Measurements from ENCODE around the gene RIPK4. TPM values are rescaled to one million over a fixed set of nuclear protein-coding genes. Genes with fewer than 3 reads are reported as not detected.
A peak's percentile ranks its signal among the peaks of the same experiment; 100 is the strongest.

The RIPK4 gene
- total RNA-seq, 4 donors from 2014 or later = 4.4 to 20.5 (median 10.6) TPM

DNA sequence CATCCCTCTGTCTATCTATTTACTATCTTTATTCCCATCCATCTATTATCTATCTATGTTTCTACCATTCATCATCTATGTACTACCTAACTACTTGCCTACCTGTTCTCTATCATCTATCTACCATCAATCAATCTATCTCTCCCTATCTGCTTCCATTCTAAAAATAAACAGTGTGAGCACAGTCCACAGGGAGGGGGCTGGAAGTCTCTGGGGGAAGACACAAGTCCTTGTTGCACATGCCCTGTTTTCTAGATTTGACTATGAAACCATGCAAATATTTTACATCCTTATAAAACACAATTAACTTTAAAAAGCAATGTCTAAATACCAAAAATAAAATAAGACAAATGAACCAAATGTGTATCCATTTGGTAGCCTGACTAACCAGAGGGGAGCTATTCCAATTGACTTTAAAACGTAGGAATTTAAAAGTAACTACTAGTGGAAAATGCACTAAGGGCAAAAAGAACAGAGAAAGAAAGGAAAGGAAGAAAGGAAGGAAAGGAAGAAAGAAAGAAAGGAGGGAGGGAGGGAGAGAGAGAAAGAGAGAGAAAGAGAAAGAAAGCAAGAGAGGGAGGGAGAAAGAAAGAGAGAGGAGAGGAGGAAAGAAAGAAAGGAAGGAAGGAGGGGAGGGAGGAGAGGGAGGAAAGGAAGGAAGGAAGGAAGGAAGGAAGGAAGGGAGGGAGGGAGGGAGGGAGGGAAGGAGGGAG lies 13.6 kb upstream of the RIPK4 start:
- DNase-seq = no peak
- no peaks in the 10 kb centered on the region for H3K9me3 ChIP-seq
- peaks cover 11 to 34% (median 27%) of the 10 kb centered on the region in 4 donors for H3K4me1 ChIP-seq
- TF ChIP-seq, protein P1, sequence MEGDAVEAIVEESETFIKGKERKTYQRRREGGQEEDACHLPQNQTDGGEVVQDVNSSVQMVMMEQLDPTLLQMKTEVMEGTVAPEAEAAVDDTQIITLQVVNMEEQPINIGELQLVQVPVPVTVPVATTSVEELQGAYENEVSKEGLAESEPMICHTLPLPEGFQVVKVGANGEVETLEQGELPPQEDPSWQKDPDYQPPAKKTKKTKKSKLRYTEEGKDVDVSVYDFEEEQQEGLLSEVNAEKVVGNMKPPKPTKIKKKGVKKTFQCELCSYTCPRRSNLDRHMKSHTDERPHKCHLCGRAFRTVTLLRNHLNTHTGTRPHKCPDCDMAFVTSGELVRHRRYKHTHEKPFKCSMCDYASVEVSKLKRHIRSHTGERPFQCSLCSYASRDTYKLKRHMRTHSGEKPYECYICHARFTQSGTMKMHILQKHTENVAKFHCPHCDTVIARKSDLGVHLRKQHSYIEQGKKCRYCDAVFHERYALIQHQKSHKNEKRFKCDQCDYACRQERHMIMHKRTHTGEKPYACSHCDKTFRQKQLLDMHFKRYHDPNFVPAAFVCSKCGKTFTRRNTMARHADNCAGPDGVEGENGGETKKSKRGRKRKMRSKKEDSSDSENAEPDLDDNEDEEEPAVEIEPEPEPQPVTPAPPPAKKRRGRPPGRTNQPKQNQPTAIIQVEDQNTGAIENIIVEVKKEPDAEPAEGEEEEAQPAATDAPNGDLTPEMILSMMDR (IDR thresholded peaks at IDR 0.05) = no peak
- TF ChIP-seq POLR2A (IDR thresholded peaks at IDR 0.05) (no peak), POLR2AphosphoS5 (IDR thresholded peaks at IDR 0.05) (no peak), EP300 (IDR thresholded peaks at IDR 0.05; ENCODE audit: low read depth) (no peak)
- WGBS, 2 donors (ENCODE audit: low coverage in 1 of 2) = 40 to 57% methylated on average over 1 of the region's 1 CpG
- no peak overlapping the region for H3K4me3 ChIP-seq
- H3K27me3 ChIP-seq = peaks cover 87% of the 10 kb centered on the region
- no peak overlapping the region for H3K27ac ChIP-seq
- in situ Hi-C loops (cut with MboI; ENCODE audit: low pct_ligation_motif_present in 1 of 4, low pct_unique_long_range_greater_than_20kb in 1 of 4, low sequenced_read_pairs in 3 of 4) (loop anchor here in 1 of 4 donors (25.0 kb wide), 1 partner anchor 143 kb away; no protein-coding TSS in a partner anchor), intact Hi-C loops (cut with DNase I; ENCODE audit: low total_unique reads) (no loop called here)
- H3K36me3 ChIP-seq = no peaks in the 10 kb centered on the region

DNA sequence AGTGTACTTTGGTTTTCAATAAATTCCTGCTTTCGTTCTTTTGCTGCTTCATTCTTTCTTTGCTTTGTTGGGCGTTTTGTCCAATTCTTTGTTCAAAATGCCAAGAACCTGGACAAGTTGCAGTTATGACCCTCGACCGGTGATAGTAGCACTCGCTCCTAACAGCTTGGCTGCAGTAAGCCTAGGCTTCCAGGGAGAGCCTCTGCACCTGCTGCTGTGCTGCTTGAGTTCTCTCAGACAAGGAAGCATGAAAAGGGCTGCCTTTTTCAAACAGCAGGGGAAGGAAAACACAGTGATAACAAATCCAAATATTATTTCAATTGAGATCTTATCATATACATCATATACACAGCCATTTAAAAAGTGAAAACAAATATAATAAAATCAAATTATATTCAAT lies 12.8 kb upstream of the RIPK4 start:
- Histone ChIP-seq H3K27me3 (peaks cover 87% of the 10 kb centered on the region), H3K27ac (peak overlapping the region in 2 of 4 donors; percentile 14 to 16), H3K9me3 (no peaks in the 10 kb centered on the region), H3K4me3 (no peak overlapping the region), H3K36me3 (no peaks in the 10 kb centered on the region), H3K4me1 (peaks cover 11 to 34% (median 27%) of the 10 kb centered on the region in 4 donors)
- 33% methylated on average over 5 of the region's 5 CpGs for WGBS, 2 donors (ENCODE audit: low coverage in 1 of 2)
- in situ Hi-C loops (cut with MboI; ENCODE audit: low pct_ligation_motif_present in 1 of 4, low pct_unique_long_range_greater_than_20kb in 1 of 4, low sequenced_read_pairs in 3 of 4) (loop anchor here (5.0 to 25.0 kb wide), 3 partner anchors 142 to 167 kb away; no protein-coding TSS in a partner anchor), intact Hi-C loops (cut with DNase I; ENCODE audit: low total_unique reads) (loop anchor here (5.0 kb wide), 1 partner anchor 497 kb away; no protein-coding TSS in a partner anchor)
- DNase-seq = no peak
- TF ChIP-seq, protein P1 (IDR thresholded peaks at IDR 0.05) = no peak
- TF ChIP-seq POLR2A (IDR thresholded peaks at IDR 0.05) (no peak), EP300 (IDR thresholded peaks at IDR 0.05; ENCODE audit: low read depth) (no peak), POLR2AphosphoS5 (IDR thresholded peaks at IDR 0.05) (no peak)

DNA sequence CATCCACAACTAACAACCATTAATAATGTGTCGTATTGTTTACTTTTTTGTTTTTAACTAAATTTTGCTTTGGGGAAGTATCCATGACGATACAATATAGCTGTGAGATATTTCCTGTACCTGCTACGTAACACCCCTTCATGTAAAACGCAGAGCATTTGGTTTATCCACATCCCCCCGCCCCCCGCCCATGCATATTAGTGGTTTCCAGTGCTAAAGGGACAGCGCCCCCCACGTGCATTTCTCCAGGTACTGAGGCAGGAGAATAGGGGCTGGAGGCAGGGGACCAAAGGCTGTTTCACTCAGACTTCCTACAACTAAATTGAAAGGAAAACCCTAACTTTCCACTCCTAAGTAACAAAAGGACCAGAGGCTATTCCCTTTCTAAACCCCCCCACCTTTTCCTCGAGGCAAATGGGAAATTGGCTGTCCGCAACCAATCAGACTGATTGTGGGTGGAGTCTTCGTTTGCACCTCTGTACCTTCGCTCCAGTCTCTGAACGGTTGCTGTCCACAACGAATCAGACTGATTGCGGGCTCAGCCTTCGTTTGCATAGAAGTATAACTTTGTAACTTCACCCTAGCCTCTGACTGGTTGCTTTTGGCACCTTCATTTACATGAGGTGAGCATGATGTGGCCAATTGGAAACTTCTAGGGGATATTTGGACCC lies 12.2 kb upstream of the RIPK4 start:
- Histone ChIP-seq H3K27ac (peak overlapping the region in 2 of 4 donors; percentile 14 to 16), H3K27me3 (peaks cover 87% of the 10 kb centered on the region), H3K9me3 (no peaks in the 10 kb centered on the region), H3K4me1 (peaks cover 11 to 33% (median 25%) of the 10 kb centered on the region in 4 donors), H3K4me3 (no peak overlapping the region), H3K36me3 (no peaks in the 10 kb centered on the region)
- intact Hi-C loops (cut with DNase I; ENCODE audit: low total_unique reads) = loop anchor here (5.0 kb wide), 1 partner anchor 497 kb away; no protein-coding TSS in a partner anchor
- peak; percentile 37 for DNase-seq
- WGBS, 2 donors (ENCODE audit: low coverage in 1 of 2) = 15 to 31% methylated on average over 2 to 16 of the region's 16 CpGs
- TF ChIP-seq POLR2A (IDR thresholded peaks at IDR 0.05) (no peak), POLR2AphosphoS5 (IDR thresholded peaks at IDR 0.05) (no peak), EP300 (IDR thresholded peaks at IDR 0.05; ENCODE audit: low read depth) (no peak)
- TF ChIP-seq, protein P1 (IDR thresholded peaks at IDR 0.05) = no peak
- in situ Hi-C loops (cut with MboI; ENCODE audit: low pct_ligation_motif_present in 1 of 4, low pct_unique_long_range_greater_than_20kb in 1 of 4, low sequenced_read_pairs in 3 of 4) = loop anchor here (5.0 to 25.0 kb wide), 3 partner anchors 142 to 167 kb away; no protein-coding TSS in a partner anchor

Data from transverse colon (tissue), 4 donors.